IPS-NIHi7 (cell line): ENCODE measurements around the gene FBN1.

ENCODE experiments used
- DNase-seq: peaks from one replicate; pipeline ENCODE4 v3.0.0; 2012; ENCODE audit warnings: mixed read lengths; ENCODE audit errors: extremely low spot score

FBN1 gene

DNA sequence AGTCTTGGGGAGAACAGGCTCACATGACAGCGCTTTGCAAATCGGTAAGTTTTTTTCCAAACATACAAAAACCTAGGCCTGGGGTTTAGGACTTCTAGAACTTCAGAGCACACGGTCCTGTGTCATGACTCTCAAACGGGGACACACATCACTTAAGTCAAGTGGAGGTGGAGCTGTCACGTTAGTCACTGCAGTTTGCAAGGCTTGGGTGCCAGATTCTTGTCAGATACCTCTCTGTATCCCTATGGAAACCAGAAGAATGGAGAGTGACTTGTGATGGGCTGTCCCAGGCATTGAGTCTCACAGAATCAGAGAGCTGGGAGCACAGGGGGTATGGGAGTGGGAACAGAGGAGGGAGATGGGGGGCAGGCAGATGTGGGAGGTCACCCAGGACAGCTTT, 249.5 kb downstream of the FBN1 start:
- no peak for DNase-seq

DNA sequence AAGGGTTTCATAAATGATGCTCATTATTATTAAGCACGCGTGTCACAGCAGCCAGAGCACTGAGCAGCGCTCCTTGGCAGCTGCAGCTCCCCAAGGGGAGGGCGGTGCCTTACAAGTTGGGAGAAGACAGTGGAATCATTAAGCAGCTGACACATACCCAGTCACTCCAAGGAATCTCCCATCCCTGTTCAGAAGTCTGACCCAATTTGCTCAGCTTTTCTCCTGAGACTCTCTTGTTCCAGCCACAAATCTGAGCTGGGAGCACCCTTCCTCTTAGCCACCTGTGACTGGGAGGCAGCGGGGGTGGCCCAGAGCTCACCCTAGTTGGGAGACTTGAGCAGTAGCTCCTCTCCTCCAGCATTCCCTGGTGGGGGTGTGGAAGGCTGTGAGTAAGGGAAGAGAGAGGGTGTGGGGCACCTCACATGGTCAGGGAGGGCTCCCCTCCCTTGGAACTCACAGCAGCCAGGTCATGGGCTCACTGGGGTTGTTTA, 249.9 kb downstream of the FBN1 start:
- no peak for DNase-seq

DNA sequence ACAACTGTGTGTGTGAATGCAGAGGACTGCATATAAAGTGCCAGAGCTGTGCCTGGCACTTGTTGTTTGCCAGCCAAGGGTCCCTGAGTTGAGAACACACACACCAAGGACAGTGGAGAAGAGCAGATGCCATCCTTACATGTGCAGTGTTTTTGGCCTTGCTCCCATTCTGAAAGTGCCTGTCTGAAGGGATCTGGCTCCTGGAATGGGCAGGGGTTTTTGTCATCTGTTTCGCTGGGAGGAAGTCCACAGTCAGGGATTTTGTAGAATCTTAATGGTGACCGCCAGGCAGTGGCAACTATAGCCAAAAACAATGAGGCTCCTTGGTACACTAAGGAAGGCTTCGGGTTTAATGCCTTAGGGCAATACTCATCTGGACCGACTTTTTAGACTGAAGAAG, 250.5 kb downstream of the FBN1 start:
- no peak for DNase-seq

DNA sequence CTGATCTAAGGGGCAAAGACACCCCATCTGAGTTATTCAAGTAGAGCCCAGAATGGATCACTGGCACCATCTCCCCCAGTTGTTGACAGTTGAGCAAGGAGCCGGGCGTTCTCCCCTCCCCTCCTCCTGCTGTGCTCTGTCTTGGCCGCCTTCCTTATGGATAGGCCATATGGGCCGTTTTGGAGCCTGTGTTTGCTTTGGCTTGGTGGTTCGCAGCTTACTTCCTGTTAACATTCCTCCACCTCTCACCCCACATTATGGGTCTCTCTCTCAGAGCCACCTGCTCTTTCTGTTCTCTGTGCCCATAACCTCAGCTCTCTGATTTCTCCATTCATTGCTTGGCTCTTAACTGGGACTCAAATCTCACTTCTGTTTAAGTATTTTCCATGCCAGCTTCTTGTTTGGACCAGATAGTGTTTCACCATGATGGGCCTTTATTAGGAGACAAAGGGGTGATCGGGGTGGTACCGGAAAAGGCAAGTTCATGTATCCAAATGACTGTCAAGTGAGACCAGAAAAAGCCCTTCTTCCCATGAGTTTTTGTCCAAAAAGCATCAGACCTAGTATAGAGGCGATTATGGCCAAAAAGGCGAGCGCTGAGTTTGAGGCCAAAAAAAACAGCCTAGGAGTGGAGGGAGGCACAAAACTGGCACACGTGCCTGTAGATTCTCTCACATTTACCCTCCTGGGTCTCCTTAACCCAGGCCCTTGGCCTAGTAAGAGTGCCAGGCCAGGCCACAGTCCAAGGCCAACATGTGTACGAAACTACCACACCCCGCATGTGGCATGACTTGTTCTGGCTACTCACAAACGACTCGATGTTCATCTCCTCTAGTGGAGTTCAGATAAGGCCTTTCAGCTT, 251.6 kb downstream of the FBN1 start:
- DNase-seq: no peak

DNA sequence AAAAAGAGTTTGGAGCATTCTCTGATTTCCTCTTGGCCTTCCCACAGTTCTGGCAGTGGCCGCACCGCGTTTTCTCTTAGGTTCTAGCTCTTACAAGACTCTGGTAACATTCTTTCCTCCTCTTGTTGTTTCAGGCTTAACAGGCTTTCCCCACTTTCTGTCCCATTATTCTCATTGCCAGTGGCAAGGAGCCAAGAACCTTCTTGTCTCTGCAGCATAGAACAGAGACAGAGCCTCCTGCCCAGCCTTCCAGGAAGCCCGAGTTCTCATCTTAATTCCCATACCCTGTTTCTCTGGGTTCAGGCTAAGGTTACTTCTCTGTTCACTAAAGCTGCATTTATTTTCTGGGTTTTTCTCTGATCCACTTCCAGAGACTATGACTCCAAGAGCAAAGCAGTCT, 253.2 kb downstream of the FBN1 start:
- no peak for DNase-seq

DNA sequence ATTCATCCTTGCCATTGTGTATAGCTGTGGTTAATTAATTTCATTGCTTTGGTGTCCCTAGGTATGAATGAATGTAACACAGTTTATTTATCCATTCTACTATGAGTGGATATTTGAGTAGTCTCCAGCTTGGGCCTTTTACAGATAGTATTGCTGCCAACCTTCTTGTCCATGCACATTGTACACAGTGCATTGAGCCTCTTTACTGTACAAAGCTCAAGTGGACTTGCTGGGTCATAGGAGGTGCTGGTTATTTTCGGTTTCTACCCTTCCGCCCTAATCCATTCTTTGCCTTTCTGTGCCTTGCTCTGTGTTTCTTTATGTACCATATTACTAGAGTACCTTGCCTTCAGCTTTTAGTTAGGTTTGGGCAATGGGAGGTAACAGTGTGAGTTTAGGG, 253.6 kb downstream of the FBN1 start:
- no peak for DNase-seq

DNA sequence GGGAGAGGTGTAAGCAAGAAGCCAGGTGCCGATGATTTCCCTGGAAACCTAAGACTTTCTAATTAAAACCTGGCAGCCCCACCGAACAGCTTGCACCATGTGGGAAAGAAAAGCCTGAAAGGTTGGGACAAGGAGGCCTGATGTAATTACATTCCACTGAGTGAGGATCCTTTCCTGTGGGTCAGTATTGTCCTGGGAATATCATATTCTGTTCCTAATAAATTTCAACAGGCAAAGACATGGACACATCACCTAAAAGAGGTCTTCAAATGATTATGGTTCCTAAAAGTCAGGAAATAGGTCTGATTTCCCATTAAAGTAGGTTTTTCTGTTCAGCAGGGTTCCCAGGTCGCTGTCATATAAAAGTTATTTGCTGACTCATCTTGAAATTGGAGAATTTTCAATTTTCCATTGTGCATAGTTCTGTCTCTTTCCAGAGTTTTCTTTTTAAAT, 255.8 kb downstream of the FBN1 start:
- DNase-seq: no peak

DNA sequence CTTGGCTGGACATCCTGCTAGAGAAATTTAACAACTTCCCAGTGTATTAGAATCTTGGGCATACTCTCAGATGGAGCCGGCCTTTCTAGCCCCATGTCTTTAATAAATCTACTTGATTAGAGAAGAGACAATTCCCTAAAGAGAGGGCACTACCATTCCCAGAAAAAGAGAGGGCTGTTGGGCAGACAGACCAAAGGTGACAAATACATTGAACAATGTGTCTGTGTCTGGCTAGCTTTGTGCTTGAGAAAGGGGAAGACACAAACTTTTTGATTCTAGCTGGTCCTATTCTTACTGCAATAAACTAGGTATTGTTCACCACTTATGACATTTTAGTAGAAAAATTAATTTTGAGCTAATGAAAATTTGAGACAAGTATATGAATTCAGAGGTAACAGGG, 256.6 kb downstream of the FBN1 start:
- DNase-seq: no peak

DNA sequence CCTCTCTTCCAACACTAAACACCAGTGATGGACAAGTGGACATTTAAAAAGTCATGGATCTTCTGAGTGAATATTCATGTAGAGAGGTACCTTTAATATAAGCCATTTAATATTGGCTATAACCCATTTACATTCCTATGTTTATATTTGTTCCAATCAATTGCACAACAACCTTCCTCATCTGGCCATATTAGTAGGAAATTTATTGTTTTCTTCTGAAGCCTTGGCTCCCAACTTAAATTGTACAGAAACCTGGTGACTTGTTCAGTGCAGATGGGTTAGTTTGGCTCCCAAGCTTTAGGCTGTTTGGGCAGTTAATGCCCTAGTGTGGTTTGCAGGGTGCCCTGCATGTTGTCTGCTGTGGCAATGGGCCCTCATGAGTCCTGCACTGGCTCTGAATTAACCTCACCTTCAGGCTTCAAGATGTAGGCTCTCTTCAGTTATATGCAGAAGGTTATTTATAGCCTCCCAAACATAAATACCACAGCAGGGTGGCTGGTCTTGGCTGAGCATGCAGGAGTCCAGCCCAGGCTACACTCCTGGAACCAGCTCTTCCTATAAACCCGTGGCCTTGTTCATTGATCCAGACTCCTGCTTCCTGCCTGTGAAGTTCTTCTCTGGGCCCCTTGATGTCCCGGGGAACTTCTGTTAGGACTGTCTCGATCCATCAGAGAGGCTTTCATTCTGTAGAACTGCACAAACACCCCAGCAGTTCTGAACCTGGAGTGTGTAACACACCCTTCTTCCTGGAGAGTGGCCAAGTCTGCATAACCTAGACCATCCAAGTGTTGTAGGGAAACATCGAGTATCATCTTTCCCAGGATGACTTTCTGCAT, 257.3 kb downstream of the FBN1 start:
- no peak for DNase-seq

DNA sequence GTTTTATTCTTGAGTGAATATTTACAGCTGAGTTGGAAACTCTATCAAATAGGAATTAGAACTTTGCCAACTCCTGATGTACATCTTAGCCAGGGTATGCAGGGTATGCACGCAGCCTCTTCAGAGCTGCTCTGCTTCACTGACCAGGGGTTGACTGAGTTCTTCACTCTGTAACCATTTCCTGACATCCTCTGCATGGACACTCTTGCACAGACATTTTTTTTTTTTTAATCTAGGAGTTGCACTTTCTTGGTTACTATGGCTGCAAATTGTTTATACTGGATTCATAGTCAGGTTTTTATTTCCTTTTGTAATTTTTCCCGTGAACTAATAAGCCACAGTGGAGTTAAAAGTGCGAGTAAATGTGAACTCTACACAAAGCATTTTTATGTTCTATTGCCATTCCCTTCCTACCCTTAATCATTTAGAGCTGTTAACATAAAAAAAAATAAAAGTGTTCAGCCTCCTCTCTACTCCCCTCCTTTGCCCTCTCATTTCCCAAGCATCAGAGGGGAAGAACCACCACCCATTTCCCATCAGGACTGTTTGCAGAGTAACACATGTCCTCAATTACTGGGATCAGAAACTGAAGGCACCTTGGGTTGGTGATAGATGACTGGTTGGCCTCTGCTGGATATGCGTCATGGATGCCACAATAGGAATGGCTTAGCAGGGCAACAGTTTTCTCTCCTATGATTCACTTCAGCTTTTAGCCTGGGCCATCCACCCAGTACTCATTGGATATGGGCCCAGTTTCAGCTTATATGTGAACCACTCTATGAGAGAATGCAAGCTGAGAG, 260.3 kb downstream of the FBN1 start:
- DNase-seq: no peak

DNA sequence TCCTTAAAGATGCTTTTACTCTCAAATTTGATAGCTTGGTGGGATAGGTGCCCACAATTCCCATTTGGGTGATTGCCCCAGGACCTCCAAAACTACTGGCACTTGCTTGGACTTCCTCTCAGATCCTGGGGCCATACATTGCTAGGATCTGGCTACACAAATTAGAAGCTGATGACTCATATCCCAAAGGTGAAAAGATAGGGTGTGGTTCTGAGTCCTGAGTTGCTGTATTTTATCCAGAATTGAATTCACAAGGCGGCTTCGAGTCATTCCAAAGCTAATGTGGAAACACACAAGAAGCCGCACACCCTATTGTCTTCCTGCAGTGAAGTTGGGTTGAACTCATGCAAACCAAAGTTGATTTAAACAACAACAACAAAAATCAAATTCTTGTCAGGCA, 260.9 kb downstream of the FBN1 start:
- DNase-seq: no peak

DNA sequence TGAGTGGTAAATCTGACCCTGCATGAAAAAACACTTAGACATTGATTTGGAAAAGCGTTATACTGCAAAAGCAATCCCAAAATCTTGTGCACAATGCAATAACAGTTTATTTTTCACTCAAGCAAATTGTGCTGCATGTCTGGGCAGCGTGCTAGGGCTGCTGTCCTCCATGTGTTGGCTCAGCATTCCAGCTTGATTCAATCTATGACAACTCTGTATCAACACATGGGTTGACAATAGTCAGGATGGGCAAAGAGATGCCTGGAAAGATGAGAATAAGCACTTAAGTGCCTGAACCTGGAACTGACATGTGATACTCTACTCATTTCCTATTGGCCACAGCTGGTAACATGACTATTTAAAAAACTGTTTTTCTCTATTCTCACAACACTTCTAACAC, 262.5 kb downstream of the FBN1 start:
- DNase-seq: no peak

DNA sequence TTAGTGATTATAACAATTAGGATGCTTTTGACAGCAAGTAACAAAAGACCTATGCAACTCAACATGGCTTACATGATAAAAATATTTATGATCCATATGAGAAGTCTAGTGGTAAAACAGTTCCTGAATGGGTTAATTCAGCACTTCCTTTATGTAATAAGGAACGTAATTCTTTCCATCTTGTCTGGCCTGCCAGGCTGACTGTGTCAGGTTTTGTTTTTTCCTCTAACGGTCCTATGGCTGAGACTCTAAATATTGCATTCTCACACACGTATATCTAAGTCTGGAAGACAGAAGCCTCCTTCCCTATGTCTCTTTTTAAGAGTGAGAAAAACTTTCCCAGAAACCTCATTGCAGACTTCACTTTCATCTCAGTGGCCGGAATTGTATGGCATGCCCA, 263.6 kb downstream of the FBN1 start:
- DNase-seq: no peak

DNA sequence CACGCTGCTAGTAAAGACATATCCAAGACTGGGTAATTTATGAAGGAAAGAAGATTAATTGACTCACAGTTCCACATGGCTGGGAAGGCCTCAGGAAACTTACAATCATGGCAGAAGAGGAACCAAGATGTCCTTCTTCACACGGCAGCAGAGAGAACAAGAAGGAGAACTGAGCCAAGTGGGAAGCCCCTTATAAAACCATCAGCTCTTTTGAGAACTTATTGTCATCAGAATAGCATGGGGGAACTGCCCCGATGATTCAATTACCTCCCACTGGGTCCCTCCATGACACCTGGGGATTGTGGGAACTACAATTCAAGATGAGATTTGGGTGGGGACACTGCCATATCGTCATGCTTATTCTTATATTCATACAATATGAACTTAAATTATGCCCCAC, 265.3 kb downstream of the FBN1 start:
- DNase-seq: no peak

DNA sequence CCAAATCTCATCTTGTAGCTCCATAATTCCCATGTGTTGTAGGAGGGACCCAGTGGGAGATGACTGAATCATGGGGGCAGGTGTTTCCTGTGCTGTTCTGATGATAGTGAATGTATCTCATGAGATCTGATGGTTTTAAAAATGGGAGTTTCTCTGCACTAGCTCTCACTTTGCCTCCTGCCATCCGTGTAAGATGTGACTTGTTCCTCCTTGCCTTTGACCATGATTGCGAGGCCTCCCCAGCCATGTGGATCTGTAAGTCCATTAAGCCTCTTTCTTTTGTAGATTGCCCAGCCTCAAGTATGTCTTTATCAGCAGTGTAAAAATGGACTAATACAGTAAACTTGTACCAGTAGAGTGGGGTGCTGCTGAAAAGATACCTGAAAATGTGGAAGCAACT, 269.7 kb downstream of the FBN1 start:
- DNase-seq: no peak

DNA sequence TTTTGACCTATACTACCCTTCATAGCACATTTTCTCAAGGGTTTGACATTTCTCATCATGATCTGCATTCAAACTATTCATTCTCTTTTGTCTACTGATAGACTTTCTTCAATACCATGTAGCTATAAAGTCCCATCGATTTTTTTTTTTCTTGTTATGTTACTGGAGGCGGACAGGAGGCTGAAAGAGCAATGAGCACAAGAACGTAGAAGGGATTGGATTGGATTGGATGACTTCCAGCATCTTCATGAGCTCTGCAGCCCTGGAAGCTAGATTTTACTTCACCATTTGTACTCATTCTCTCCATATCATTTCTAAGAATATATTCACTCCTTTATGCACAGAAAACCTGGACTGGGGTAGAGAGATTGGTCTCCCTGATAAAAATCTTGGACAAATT, 271.0 kb downstream of the FBN1 start:
- no peak for DNase-seq

DNA sequence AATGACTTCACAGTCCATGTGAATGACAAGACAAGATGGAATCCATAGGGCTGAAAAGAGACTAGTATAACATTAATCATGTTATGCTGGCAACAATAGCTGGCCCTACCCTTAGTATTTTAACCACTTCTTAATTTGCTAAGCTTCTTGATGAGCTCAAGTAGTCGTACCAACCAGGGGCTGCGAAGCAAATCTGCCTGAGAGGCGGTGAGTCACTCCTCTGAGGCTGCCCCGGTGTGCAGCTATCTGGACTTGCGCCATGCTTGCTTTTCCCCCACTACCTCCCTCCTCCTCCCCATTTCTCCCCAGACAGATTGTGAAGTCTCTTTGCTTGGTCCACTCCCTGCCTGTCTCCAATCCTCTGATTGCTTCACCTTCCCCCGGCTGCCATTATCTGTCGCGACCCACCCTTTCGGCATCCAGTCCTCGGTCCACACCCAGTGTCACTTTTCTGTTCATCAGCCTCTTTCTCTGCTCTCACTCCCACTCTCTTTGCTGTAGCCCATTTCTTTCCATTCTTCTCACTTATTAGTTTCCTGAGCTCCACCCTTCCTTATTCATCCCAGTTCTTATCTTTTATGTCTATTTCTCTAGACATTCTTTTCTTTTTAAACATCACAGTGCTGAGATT, 271.6 kb downstream of the FBN1 start:
- no peak for DNase-seq

DNA sequence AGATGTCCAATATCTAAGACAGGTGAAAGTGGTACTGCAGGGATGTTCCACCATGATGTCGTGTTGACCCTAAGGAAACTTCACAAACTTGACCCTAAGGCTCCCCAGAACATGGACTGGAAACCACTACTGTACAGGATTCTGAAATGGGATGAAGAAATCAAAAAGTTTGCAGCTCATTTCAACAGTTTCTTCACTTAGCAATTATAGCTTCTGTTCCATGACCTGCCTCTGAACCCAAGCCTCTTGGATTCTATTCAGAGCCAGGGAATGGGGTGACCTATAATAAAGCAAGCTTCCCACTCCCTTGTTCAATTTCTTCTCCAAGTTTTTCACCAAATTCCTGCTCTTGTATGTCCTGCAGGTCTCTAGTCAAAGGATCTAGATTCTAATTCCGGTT, 273.5 kb downstream of the FBN1 start:
- DNase-seq: no peak

DNA sequence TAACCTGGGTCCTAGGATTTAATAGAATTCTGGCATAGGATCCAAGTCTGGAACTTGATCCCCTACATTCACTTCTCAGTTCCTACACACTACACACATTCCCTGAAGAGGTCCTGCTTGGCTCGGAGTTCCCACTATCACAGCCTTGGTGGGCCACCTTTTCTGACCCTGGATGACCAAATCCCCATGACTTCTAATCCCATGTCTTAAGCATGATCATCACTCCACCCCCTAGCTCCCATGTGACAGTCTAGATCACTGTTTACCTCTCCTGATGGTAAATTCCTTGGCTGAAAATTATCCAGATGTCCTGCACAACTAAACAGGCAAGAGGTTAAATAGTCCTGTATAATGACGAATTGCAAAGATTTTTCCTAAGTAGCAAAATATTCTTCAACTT, 274.0 kb downstream of the FBN1 start:
- DNase-seq: no peak

DNA sequence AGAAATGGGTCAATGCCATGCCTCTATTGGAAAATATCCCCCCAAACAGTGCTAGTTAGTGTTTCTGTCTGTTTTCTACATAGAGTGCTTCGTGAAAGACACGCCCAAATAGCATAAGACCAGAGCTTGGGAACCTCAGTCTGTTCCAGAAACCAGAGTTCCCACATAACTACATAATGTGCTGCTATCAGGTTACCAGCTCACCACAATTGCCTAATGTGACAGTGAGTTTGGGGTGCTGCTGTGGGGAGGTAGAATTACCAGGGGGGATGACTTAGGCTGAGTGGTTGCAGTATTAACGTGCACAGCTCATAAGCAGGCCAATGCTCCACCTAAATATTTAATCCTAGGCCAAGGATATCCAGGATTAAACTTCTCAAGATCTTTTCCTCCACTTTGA, 275.0 kb downstream of the FBN1 start:
- no peak for DNase-seq

DNA sequence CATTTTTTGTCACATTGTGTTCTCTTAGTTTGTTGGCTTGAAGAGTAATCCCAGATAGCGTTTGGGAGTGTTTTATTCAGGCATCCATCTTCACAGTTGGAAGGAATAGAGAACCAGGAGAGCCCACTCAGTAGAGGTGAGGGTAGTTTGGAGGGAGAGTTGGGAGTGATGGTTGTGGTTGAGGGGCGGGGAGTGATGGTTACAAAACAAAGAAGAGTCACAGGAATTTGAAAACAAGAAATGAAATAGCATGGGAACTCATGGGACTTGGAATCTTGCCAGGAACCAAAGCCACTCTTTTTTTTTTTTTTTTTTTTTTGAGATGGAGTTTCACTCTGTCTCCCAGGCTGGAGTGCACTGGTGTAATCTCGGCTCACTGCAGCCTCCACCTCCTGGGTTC, 278.0 kb downstream of the FBN1 start:
- no peak for DNase-seq
